H9 (cell line): ENCODE measurements around the gene FCHO1. TPM values are rescaled to one million over a fixed set of nuclear protein-coding genes. Genes with fewer than 3 reads are reported as not detected.

Experiments used
- DNase-seq: peaks from one replicate; pipeline ENCODE4 v3.0.0-alpha.2; 2017
- H2AFZ ChIP-seq: one replicate; pipeline ENCODE4 v1.6.1; 2013; ENCODE audit warnings: mild to moderate bottlenecking, low read length, control low read depth, moderate library complexity
- H2AK5ac ChIP-seq: 2 replicates; pipeline ENCODE4 v1.6.1; 2013; ENCODE audit warnings: low read length, control low read depth, mixed read lengths; ENCODE audit not compliant: insufficient read length
- H2BK120ac ChIP-seq: one replicate; pipeline ENCODE4 v1.6.1; 2013; ENCODE audit warnings: low read depth, mild to moderate bottlenecking, low read length, control low read depth, inconsistent platforms; ENCODE audit not compliant: poor library complexity, severe bottlenecking
- H2BK12ac ChIP-seq: 2 replicates; pipeline ENCODE4 v1.6.1; 2013; ENCODE audit warnings: low read length, control low read depth, mixed read lengths, low read depth; ENCODE audit not compliant: insufficient read length
- H2BK15ac ChIP-seq: 2 replicates; pipeline ENCODE4 v1.6.1; 2013; ENCODE audit warnings: low read depth, low read length, control low read depth
- H2BK20ac ChIP-seq: one replicate; pipeline ENCODE4 v1.6.1; 2013; ENCODE audit warnings: low read depth, mild to moderate bottlenecking, low read length, control low read depth, inconsistent platforms; ENCODE audit not compliant: poor library complexity, severe bottlenecking
- H2BK5ac ChIP-seq: 2 replicates; pipeline ENCODE4 v1.6.1; 2013; ENCODE audit warnings: low read length, control low read depth, mixed read lengths; ENCODE audit not compliant: insufficient read length
- H3K14ac ChIP-seq: 2 replicates; pipeline ENCODE4 v1.6.1; 2013; ENCODE audit warnings: low read length, control low read depth; ENCODE audit not compliant: insufficient read depth
- H3K18ac ChIP-seq: 2 replicates; pipeline ENCODE4 v1.6.1; 2013; ENCODE audit warnings: low read depth, mild to moderate bottlenecking, mixed read lengths, low read length, control low read depth; ENCODE audit not compliant: insufficient read length
- H3K23ac ChIP-seq: 2 replicates; pipeline ENCODE4 v1.6.1; 2013; ENCODE audit warnings: low read length, control low read depth, mixed read lengths, low read depth; ENCODE audit not compliant: insufficient read length
- H3K23me2 ChIP-seq: 2 replicates; pipeline ENCODE4 v1.6.1; 2013; ENCODE audit warnings: low read depth, mild to moderate bottlenecking, mixed read lengths, low read length, control low read depth; ENCODE audit not compliant: insufficient read length, poor library complexity, severe bottlenecking
- H3K27ac ChIP-seq: 2 replicates; pipeline ENCODE4 v1.5.1; 2013; ENCODE audit warnings: low read length, control low read depth, mixed read lengths, low read depth; ENCODE audit not compliant: insufficient read length
- H3K27me3 ChIP-seq: 2 replicates; pipeline ENCODE4 v1.6.1; 2013; ENCODE audit warnings: low read length, control low read depth, inconsistent platforms; ENCODE audit not compliant: insufficient read depth
- H3K4ac ChIP-seq: 2 replicates; pipeline ENCODE4 v1.6.1; 2013; ENCODE audit warnings: low read depth, mild to moderate bottlenecking, control low read depth, inconsistent platforms, low read length, moderate library complexity
- H3K4me1 ChIP-seq: 2 replicates; pipeline ENCODE4 v1.6.1; 2013; ENCODE audit warnings: low read length, control low read depth, inconsistent platforms; ENCODE audit not compliant: insufficient read depth
- H3K4me2 ChIP-seq: 2 replicates; pipeline ENCODE4 v1.6.1; 2013; ENCODE audit warnings: low read length, control low read depth, mixed read lengths; ENCODE audit not compliant: insufficient read length, insufficient read depth
- H3K56ac ChIP-seq: 2 replicates; pipeline ENCODE4 v1.6.1; 2013; ENCODE audit warnings: low read depth, mild to moderate bottlenecking, mixed read lengths, low read length, control low read depth; ENCODE audit not compliant: insufficient read length
- H3K79me1 ChIP-seq: 2 replicates; pipeline ENCODE4 v1.6.1; 2013; ENCODE audit warnings: low read depth, mild to moderate bottlenecking, moderate library complexity, low read length, control low read depth, inconsistent platforms; ENCODE audit not compliant: insufficient read depth, poor library complexity, severe bottlenecking
- H3K79me2 ChIP-seq: 2 replicates; pipeline ENCODE4 v1.6.1; 2013; ENCODE audit warnings: low read length, control low read depth, inconsistent platforms; ENCODE audit not compliant: insufficient read depth
- H3K9ac ChIP-seq: 2 replicates; pipeline ENCODE4 v1.6.1; 2013; ENCODE audit warnings: low read length, control low read depth, mixed read lengths; ENCODE audit not compliant: insufficient read length; ENCODE audit errors: extremely low read depth
- H3K9me3 ChIP-seq: one replicate; pipeline ENCODE4 v1.6.1; 2013; ENCODE audit warnings: low read depth, low read length, inconsistent platforms; ENCODE audit not compliant: control insufficient read depth
- H3T11ph ChIP-seq: one replicate; pipeline ENCODE4 v1.6.1; 2013; ENCODE audit warnings: mild to moderate bottlenecking, low read length, control low read depth, inconsistent platforms
- H4K20me1 ChIP-seq: one replicate; pipeline ENCODE4 v1.6.1; 2013; ENCODE audit not compliant: control insufficient read depth, insufficient read length, insufficient read depth
- H4K5ac ChIP-seq: 2 replicates; pipeline ENCODE4 v1.6.1; 2013; ENCODE audit warnings: low read depth, mild to moderate bottlenecking, mixed read lengths, low read length, control low read depth; ENCODE audit not compliant: insufficient read length
- H4K8ac ChIP-seq: replicated peaks from 2 replicates; pipeline ENCODE4 v1.6.1; 2013; ENCODE audit warnings: low read length, control low read depth, mixed read lengths, low read depth; ENCODE audit not compliant: insufficient read length
- H4K91ac ChIP-seq: 2 replicates; pipeline ENCODE4 v1.6.1; 2013; ENCODE audit warnings: low read depth, mild to moderate bottlenecking, moderate library complexity, mixed read lengths, low read length, control low read depth; ENCODE audit not compliant: insufficient read length
- H3K27ac Mint-ChIP-seq, 3 experiments: 2 replicates in 2 of 3; 3 replicates in 1 of 3; pipeline ENCODE4 v1.8.0; 2020 to 2021; ENCODE audit warnings: mixed read lengths in 3 of 3, mild to moderate bottlenecking in 1 of 3, moderate library complexity in 1 of 3
- H3K27me3 Mint-ChIP-seq: 2 replicates; pipeline ENCODE4 v1.8.0; 2021; ENCODE audit warnings: low read depth, mild to moderate bottlenecking, moderate library complexity, mixed read lengths
- H3K36me3 Mint-ChIP-seq, 3 experiments: 2 replicates in 2 of 3; 3 replicates in 1 of 3; pipeline ENCODE4 v1.8.0; 2020 to 2021; ENCODE audit warnings: low read depth in 3 of 3, mixed read lengths in 3 of 3; ENCODE audit not compliant: insufficient read depth in 1 of 3
- H3K4me1 Mint-ChIP-seq, 2 experiments: 2 replicates each; pipeline ENCODE4 v1.8.0; 2020; ENCODE audit warnings: mixed read lengths in 2 of 2
- H3K4me3 Mint-ChIP-seq, 2 experiments: 2 replicates in 1 of 2; 3 replicates in 1 of 2; pipeline ENCODE4 v1.8.0; 2020 to 2021; ENCODE audit warnings: mild to moderate bottlenecking in 2 of 2, mixed read lengths in 2 of 2, moderate library complexity in 1 of 2
- H3K9me3 Mint-ChIP-seq, 2 experiments: 2 replicates in 1 of 2; 3 replicates in 1 of 2; pipeline ENCODE4 v1.8.0; 2020; ENCODE audit warnings: mild to moderate bottlenecking in 2 of 2, mixed read lengths in 2 of 2, moderate library complexity in 1 of 2
- CTCF ChIP-seq: fragments of 200-600 bp; sonication (generic); conservative IDR thresholded peaks from 3 replicates; pipeline ENCODE4 v1.8.0; 2021; ENCODE audit warnings: antibody characterized with exemption, mild to moderate bottlenecking
- WGBS: extraction: QIAGEN DNeasy Blood & Tissue Kit; methylation state at CpG from one replicate; pipeline ENCODE4 v1.1.7; 2013; ENCODE audit warnings: missing lambda C conversion rate, low lambda C conversion rate, mixed read lengths; ENCODE audit not compliant: insufficient read length; ENCODE audit errors: extremely low coverage; 5-methylcytosine and 5-hydroxymethylcytosine counted together
- total RNA-seq: library from RNA; stranded (reverse); gene quantifications from 2 replicates; pipeline ENCODE4 v1.2.1, GENCODE V29; 2021

Gene FCHO1
- total RNA-seq, 1 experiment from 2014 or later = 13.1 TPM

- Histone ChIP-seq H3T11ph (no peak overlapping the region), H2BK120ac (no peak overlapping the region), H2BK20ac (no peak overlapping the region), H3K79me2 (peaks cover 3% of the 10 kb centered on the region; the same call in 1 of the 2 replicates), H3K27me3 (no peaks in the 10 kb centered on the region), H2BK12ac (no peak overlapping the region), H3K4me2 (no peak overlapping the region), H2BK15ac (no peak overlapping the region), H3K9me3 (no peaks in the 10 kb centered on the region), H3K23ac (no peak overlapping the region), H4K8ac (no peak overlapping the region), H3K18ac (no peak overlapping the region), H2AFZ (no peak overlapping the region), H2AK5ac (no peak overlapping the region), H3K23me2 (no peaks in the 10 kb centered on the region), H4K20me1 (peaks cover 5% of the 10 kb centered on the region), H3K79me1 (no peaks in the 10 kb centered on the region), H3K9ac (no peak overlapping the region), H3K56ac (no peak overlapping the region), H3K4ac (no peak overlapping the region), H3K4me1 (no peaks in the 10 kb centered on the region), H4K91ac (no peak overlapping the region), H4K5ac (no peak overlapping the region), H2BK5ac (no peak overlapping the region), H3K27ac (no peak overlapping the region), H3K14ac (no peak overlapping the region)
- TF ChIP-seq CTCF = no peak
- H3K36me3 Mint-ChIP-seq = peaks cover 39 to 86% (median 62%) of the 10 kb centered on the region in 3 experiments
- H3K27ac Mint-ChIP-seq = no peak overlapping the region
- H3K27me3 Mint-ChIP-seq = no peaks in the 10 kb centered on the region
- no peaks in the 10 kb centered on the region for H3K9me3 Mint-ChIP-seq
- no CpG with 5 or more reads among the region's 22 CpGs for WGBS
- H3K4me1 Mint-ChIP-seq = no peaks in the 10 kb centered on the region
- no peak overlapping the region for H3K4me3 Mint-ChIP-seq
- no peak for DNase-seq
These were observed 18.1 kb upstream of the FCHO1 start for GRCh38 chr19:17733127-17733526.
